NCI-H2107 treated with DMSO at 0.1 percent for 48 hours (cell line): ENCODE results near the gene UNC80.

Source experiments
- DNase-seq: peaks from one replicate; lab custom pipeline; 2025; ENCODE audit not compliant: unreplicated experiment; lab: John Stamatoyannopoulos, UW

Gene UNC80

GRCh38 chr2:209809256-209809655 lies 37.6 kb downstream of the UNC80 start:
- DNase-seq, result no peak

GRCh38 chr2:209817844-209818271 lies 46.2 kb downstream of the UNC80 start:
- no peak for DNase-seq

- no peak for DNase-seq
These were observed 47.3 kb downstream of the UNC80 start for GRCh38 chr2:209818939-209819338.

GRCh38 chr2:209821806-209822205 lies 50.2 kb downstream of the UNC80 start:
- no peak for DNase-seq

GRCh38 chr2:209823484-209823883 lies 51.9 kb downstream of the UNC80 start:
- no peak for DNase-seq

GRCh38 chr2:209824391-209824790 lies 52.8 kb downstream of the UNC80 start:
- no peak for DNase-seq

- DNase-seq, result no peak
These were observed 59.3 kb downstream of the UNC80 start for GRCh38 chr2:209830722-209831465.

GRCh38 chr2:209834767-209835166 lies 63.1 kb downstream of the UNC80 start:
- DNase-seq, result no peak

GRCh38 chr2:209840434-209840833 lies 68.8 kb downstream of the UNC80 start:
- DNase-seq, result no peak

- no peak for DNase-seq
These were observed 74.0 kb downstream of the UNC80 start for GRCh38 chr2:209845666-209846065.

- no peak for DNase-seq
These were observed 93.2 kb downstream of the UNC80 start for GRCh38 chr2:209864716-209865295.

- no peak for DNase-seq
These were observed 96.8 kb downstream of the UNC80 start for GRCh38 chr2:209868271-209868994.

- no peak for DNase-seq
These were observed 98.4 kb downstream of the UNC80 start for GRCh38 chr2:209870067-209870466.

- DNase-seq, result peak; percentile 61
These were observed 101.0 kb downstream of the UNC80 start for GRCh38 chr2:209872675-209873074.

GRCh38 chr2:209875270-209875669 lies 103.6 kb downstream of the UNC80 start:
- no peak for DNase-seq

GRCh38 chr2:209876211-209876610 lies 104.6 kb downstream of the UNC80 start:
- no peak for DNase-seq

- no peak for DNase-seq
These were observed 107.1 kb downstream of the UNC80 start for GRCh38 chr2:209878701-209879100.

- DNase-seq, result no peak
These were observed 129.0 kb downstream of the UNC80 start for GRCh38 chr2:209900638-209901037.

GRCh38 chr2:209901172-209901571 lies 129.5 kb downstream of the UNC80 start:
- no peak for DNase-seq

GRCh38 chr2:209905691-209906090 lies 134.1 kb downstream of the UNC80 start:
- no peak for DNase-seq

- no peak for DNase-seq
These were observed 136.1 kb downstream of the UNC80 start for GRCh38 chr2:209907746-209908145.

GRCh38 chr2:209908511-209908910 lies 136.9 kb downstream of the UNC80 start:
- no peak for DNase-seq
